Thoracic aorta (tissue), 2 donors: ENCODE measurements around the gene ANKRD29. TPM values are rescaled to one million over a fixed set of nuclear protein-coding genes. Genes with fewer than 3 reads are reported as not detected.

Experiments
- ATAC-seq: fragments of 150-250 bp; one replicate; pipeline ENCODE4 v1.8.0; 2017; ENCODE audit warnings: low read depth; ENCODE audit not compliant: insufficient number of reproducible peaks, low FRiP score
- DNase-seq: peaks from one replicate; pipeline ENCODE4 v3.0.0-alpha.2; 2020; ENCODE audit warnings: low spot score
- H3K27ac ChIP-seq, 2 donors: fragments of 200-600 bp; sonication (generic); 1 replicate in 1 of 2; 2 replicates in 1 of 2; pipeline ENCODE4 v1.5.1; 2016; ENCODE audit warnings: mild to moderate bottlenecking in 2 of 2, moderate library complexity in 2 of 2
- H3K27me3 ChIP-seq: fragments of 200-600 bp; sonication (generic); replicated peaks from 2 replicates; pipeline ENCODE4 v1.6.0; 2016; ENCODE audit warnings: mild to moderate bottlenecking; ENCODE audit not compliant: insufficient read depth
- H3K36me3 ChIP-seq: fragments of 200-600 bp; sonication (generic); one replicate; pipeline ENCODE4 v1.5.1; 2016
- H3K4me1 ChIP-seq, 2 donors: fragments of 200-600 bp; sonication (generic); 1 replicate in 1 of 2; 2 replicates in 1 of 2; pipeline versions ENCODE4 v1.5.1 to v1.6.0; 2016; ENCODE audit warnings: low read depth in 2 of 2, mild to moderate bottlenecking in 1 of 2; ENCODE audit not compliant: control insufficient read depth in 1 of 2
- H3K4me3 ChIP-seq: fragments of 200-600 bp; sonication (generic); 2 replicates; pipeline ENCODE4 v1.5.1; 2016; ENCODE audit warnings: mild to moderate bottlenecking
- H3K9me3 ChIP-seq: fragments of 200-600 bp; sonication (generic); 2 replicates; pipeline ENCODE4 v1.5.1; 2016
- CTCF ChIP-seq: fragments of 200-600 bp; sonication (generic); IDR thresholded peaks from one replicate; pipeline ENCODE4 v1.5.1; 2019; ENCODE audit warnings: antibody characterized with exemption
- total RNA-seq, 2 donors: library from RNA; depleted of rRNA; stranded (reverse); fragments of >200 nt; gene quantifications; one replicate each; pipeline versions ENCODE4 v1.1.0 to v1.2.3, GENCODE V29; 2016

ANKRD29 gene
- total RNA-seq, 2 donors from 2014 or later: 5.6 to 15.7 TPM

GRCh38 chr18:23623040-23623439 is 39.7 kb downstream of the ANKRD29 start:
- Histone ChIP-seq H3K36me3 (no peaks in the 10 kb centered on the region), H3K27ac (no peak overlapping the region), H3K4me1 (peaks cover 4 to 12% of the 10 kb centered on the region in 2 donors), H3K27me3 (no peaks in the 10 kb centered on the region), H3K9me3 (no peaks in the 10 kb centered on the region), H3K4me3 (no peak overlapping the region)
- DNase-seq: no peak
- no peak for ATAC-seq
- TF ChIP-seq CTCF: no peak

GRCh38 chr18:23619388-23619881 is 43.3 kb downstream of the ANKRD29 start:
- Histone ChIP-seq H3K27me3 (no peaks in the 10 kb centered on the region), H3K36me3 (no peaks in the 10 kb centered on the region), H3K9me3 (no peaks in the 10 kb centered on the region), H3K4me3 (peak overlapping the region; percentile 75), H3K27ac (no peak overlapping the region), H3K4me1 (peaks cover 4% of the 10 kb centered on the region in 2 donors)
- no peak for ATAC-seq
- TF ChIP-seq CTCF: peak; percentile 10
- DNase-seq: no peak

DNA sequence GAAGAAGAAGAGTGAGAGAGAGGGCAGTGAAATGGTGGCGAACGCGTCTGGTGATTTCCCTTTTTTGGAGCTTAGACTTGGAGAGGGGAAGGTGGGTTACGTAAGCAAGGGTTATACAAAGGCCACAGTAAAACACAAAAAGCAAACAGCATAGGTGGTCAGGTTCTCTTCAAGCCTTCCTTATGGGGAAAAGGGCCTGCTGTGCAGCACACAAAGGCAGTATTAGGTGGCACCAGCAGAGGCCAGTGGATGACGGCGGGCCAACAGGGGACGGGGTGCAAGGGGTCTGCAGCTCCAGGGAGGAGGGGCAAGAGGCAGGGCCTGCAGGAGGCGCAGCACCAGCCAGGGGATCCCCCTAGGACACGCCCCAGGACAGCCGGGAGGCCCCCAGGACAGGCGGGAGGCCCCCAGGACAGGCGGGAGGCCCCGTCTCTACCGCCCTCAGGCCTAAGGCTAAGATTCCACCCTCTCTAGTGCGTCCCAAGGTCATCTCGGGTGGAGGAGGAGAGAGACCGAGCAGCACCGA is 43.8 kb downstream of the ANKRD29 start:
- ATAC-seq: no peak

GRCh38 chr18:23617412-23618014 is 45.2 kb downstream of the ANKRD29 start:
- H3K27ac ChIP-seq: no peak overlapping the region
- H3K4me3 ChIP-seq: no peak overlapping the region
- no peaks in the 10 kb centered on the region for H3K36me3 ChIP-seq
- no peaks in the 10 kb centered on the region for H3K9me3 ChIP-seq
- no peaks in the 10 kb centered on the region for H3K27me3 ChIP-seq
- TF ChIP-seq CTCF: no peak
- ATAC-seq: no peak
- no peak for DNase-seq
- peaks cover 4% of the 10 kb centered on the region in 2 donors for H3K4me1 ChIP-seq

More for the DNA sequence above, 43.8 kb downstream of the ANKRD29 start:
- no peak for DNase-seq
- H3K4me3 ChIP-seq: peak overlapping the region; percentile 75
- peaks cover 4% of the 10 kb centered on the region in 2 donors for H3K4me1 ChIP-seq
- TF ChIP-seq CTCF: no peak
- H3K27ac ChIP-seq: no peak overlapping the region
- H3K36me3 ChIP-seq: no peaks in the 10 kb centered on the region
- H3K9me3 ChIP-seq: no peaks in the 10 kb centered on the region
- H3K27me3 ChIP-seq: no peaks in the 10 kb centered on the region

- Histone ChIP-seq H3K27ac (no peak overlapping the region), H3K27me3 (no peaks in the 10 kb centered on the region), H3K4me1 (peaks cover 4% of the 10 kb centered on the region in 2 donors), H3K36me3 (no peaks in the 10 kb centered on the region), H3K4me3 (no peak overlapping the region), H3K9me3 (no peaks in the 10 kb centered on the region)
- no peak for TF ChIP-seq CTCF
- DNase-seq (no peak), ATAC-seq (no peak)
Measured at GRCh38 chr18:23616258-23616657, 46.5 kb downstream of the ANKRD29 start.
